Measurements from ENCODE around the gene ZNF436. TPM values are rescaled to one million over a fixed set of nuclear protein-coding genes. Genes with fewer than 3 reads are reported as not detected.

The ZNF436 gene
- total RNA-seq, 1 donor from 2014 or later: 5.6 TPM

DNA sequence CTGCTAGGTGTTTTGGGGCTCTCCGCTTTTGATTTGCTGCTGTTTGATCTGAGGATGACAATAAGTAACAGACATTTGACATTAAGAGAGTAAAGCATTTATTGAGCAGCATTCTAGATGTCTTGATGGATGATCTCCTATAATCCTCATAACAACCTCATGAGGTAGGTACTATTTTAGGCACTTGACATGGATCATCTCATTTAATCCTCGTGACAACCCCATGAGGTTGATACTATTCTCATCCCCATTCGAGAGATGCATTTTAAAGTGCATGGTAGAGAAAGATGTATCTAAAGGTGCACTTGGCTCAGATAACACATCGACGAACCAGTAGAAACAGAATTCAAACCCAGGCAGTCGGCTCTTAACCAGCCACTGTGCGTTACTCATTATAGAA, 28.3 kb upstream of the ZNF436 start:
- TF ChIP-seq, protein P1, sequence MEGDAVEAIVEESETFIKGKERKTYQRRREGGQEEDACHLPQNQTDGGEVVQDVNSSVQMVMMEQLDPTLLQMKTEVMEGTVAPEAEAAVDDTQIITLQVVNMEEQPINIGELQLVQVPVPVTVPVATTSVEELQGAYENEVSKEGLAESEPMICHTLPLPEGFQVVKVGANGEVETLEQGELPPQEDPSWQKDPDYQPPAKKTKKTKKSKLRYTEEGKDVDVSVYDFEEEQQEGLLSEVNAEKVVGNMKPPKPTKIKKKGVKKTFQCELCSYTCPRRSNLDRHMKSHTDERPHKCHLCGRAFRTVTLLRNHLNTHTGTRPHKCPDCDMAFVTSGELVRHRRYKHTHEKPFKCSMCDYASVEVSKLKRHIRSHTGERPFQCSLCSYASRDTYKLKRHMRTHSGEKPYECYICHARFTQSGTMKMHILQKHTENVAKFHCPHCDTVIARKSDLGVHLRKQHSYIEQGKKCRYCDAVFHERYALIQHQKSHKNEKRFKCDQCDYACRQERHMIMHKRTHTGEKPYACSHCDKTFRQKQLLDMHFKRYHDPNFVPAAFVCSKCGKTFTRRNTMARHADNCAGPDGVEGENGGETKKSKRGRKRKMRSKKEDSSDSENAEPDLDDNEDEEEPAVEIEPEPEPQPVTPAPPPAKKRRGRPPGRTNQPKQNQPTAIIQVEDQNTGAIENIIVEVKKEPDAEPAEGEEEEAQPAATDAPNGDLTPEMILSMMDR (IDR thresholded peaks at IDR 0.05): no peak
- no peak for ATAC-seq (ENCODE audit: low read depth)
- CTCF ChIA-PET: no interaction called here
- Mint-ChIP-seq H3K4me3 (no peak overlapping the region), H3K36me3 (ENCODE audit: low read depth) (no peaks in the 10 kb centered on the region), H3K27ac (no peak overlapping the region), H3K4me1 (no peaks in the 10 kb centered on the region), H3K27me3 (peaks cover 20% of the 10 kb centered on the region), H3K9me3 (peaks cover 2% of the 10 kb centered on the region)
- intact Hi-C loops (cut with micrococcal nuclease): no loop called here
- no peak for DNase-seq
- POLR2A ChIA-PET: no interaction called here

GRCh38 chr1:23396380-23396779, 26.7 kb upstream of the ZNF436 start:
- POLR2A ChIA-PET: no interaction called here
- intact Hi-C loops (cut with micrococcal nuclease): no loop called here
- ATAC-seq (ENCODE audit: low read depth) (no peak), DNase-seq (no peak)
- no peak overlapping the region for H3K4me3 Mint-ChIP-seq
- TF ChIP-seq, protein P1 (IDR thresholded peaks at IDR 0.05): no peak
- H3K27me3 Mint-ChIP-seq: peaks cover 13% of the 10 kb centered on the region
- no peak overlapping the region for H3K27ac Mint-ChIP-seq
- no peaks in the 10 kb centered on the region for H3K4me1 Mint-ChIP-seq
- CTCF ChIA-PET: no interaction called here
- no peaks in the 10 kb centered on the region for H3K36me3 Mint-ChIP-seq (ENCODE audit: low read depth)
- peaks cover 2% of the 10 kb centered on the region for H3K9me3 Mint-ChIP-seq

DNA sequence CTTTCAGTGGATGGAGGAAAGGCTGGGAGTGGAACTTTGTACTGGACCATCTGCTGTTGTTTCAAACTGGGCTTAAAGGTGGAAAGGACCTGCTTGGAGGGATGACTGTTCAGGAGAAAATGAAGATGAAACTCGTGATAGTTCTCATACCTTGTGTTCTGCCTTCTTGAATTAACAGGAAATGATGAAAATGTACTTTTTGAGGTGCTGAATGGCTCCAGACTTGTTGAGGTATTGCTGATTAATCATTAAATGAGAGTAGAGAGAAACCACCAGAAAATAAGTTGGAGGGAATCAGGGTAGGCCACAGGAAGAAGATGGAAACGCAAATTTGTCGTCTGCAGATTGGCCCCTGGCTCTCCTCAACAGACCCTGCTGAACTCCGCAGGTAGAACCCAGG, 26.2 kb upstream of the ZNF436 start:
- Mint-ChIP-seq H3K27me3 (peaks cover 13% of the 10 kb centered on the region), H3K36me3 (ENCODE audit: low read depth) (no peaks in the 10 kb centered on the region), H3K4me3 (no peak overlapping the region), H3K27ac (no peak overlapping the region), H3K4me1 (no peaks in the 10 kb centered on the region), H3K9me3 (peaks cover 2% of the 10 kb centered on the region)
- DNase-seq (no peak), ATAC-seq (ENCODE audit: low read depth) (no peak)
- ChIA-PET POLR2A (no interaction called here), CTCF (no interaction called here)
- intact Hi-C loops (cut with micrococcal nuclease): no loop called here
- TF ChIP-seq, protein P1 (IDR thresholded peaks at IDR 0.05): no peak

DNA sequence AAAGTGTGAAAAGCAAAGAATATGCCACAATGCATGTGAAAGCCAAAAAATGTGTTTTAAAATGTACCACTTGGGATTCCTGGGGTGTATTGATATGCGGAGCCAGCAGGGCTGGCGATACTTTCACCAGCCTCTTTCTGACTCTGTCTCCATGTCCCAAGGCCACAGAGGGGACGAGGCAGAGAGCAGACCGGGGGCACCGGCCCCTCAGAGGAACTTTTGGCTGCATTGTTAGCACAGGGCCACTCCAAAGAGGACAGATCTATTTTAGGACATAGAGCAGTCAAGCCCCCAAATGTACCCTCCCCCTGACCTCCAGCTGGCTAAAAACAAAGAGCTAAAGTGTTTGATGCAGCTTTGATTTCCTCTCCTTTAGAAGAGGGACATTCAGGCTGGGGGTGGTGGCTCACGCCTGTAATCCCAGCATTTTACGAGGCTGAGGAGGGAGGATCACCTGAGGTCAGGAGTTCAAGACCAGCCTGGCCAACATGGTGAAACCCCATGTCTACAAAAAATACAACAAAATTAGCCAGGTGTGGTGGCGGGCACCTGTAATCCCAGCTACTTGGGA, 25.6 kb upstream of the ZNF436 start:
- no peak overlapping the region for H3K4me3 Mint-ChIP-seq
- intact Hi-C loops (cut with micrococcal nuclease): no loop called here
- no peak for DNase-seq
- ChIA-PET POLR2A (no interaction called here), CTCF (no interaction called here)
- H3K27ac Mint-ChIP-seq: no peak overlapping the region
- no peaks in the 10 kb centered on the region for H3K36me3 Mint-ChIP-seq (ENCODE audit: low read depth)
- H3K9me3 Mint-ChIP-seq: peaks cover 2% of the 10 kb centered on the region
- H3K4me1 Mint-ChIP-seq: no peaks in the 10 kb centered on the region
- no peak for ATAC-seq (ENCODE audit: low read depth)
- TF ChIP-seq, protein P1 (IDR thresholded peaks at IDR 0.05): no peak
- peaks cover 15% of the 10 kb centered on the region for H3K27me3 Mint-ChIP-seq

- ChIA-PET CTCF (no interaction called here), POLR2A (no interaction called here)
- H3K27ac Mint-ChIP-seq: no peak overlapping the region
- H3K9me3 Mint-ChIP-seq: peaks cover 2% of the 10 kb centered on the region
- H3K4me3 Mint-ChIP-seq: no peak overlapping the region
- intact Hi-C loops (cut with micrococcal nuclease): no loop called here
- ATAC-seq (ENCODE audit: low read depth) (no peak), DNase-seq (no peak)
- TF ChIP-seq, protein P1 (IDR thresholded peaks at IDR 0.05): no peak
- H3K36me3 Mint-ChIP-seq (ENCODE audit: low read depth): no peaks in the 10 kb centered on the region
- H3K27me3 Mint-ChIP-seq: peaks cover 15% of the 10 kb centered on the region
- H3K4me1 Mint-ChIP-seq: no peaks in the 10 kb centered on the region
Observed at GRCh38 chr1:23394684-23395083, 25.0 kb upstream of the ZNF436 start.
